Neural cell (in vitro differentiated cells): ENCODE results near the gene FHIP1A. TPM values are rescaled to one million over a fixed set of nuclear protein-coding genes. Genes with fewer than 3 reads are reported as not detected.

Experiments used
- H2AFZ ChIP-seq: fragments of 200-600, 300-800 bp; sonication (generic), shearing (Covaris generic); 2 replicates; pipeline ENCODE4 v1.6.0; 2014; ENCODE audit warnings: low read depth, mild to moderate bottlenecking, antibody characterized with exemption, low read length, moderate library complexity
- H3F3A ChIP-seq: fragments of 200-600 bp; shearing (Covaris generic); 2 replicates; pipeline ENCODE4 v1.6.1; 2016; ENCODE audit warnings: mild to moderate bottlenecking, moderate library complexity, mixed read lengths, antibody characterized with exemption, low read length; ENCODE audit not compliant: insufficient read depth, poor library complexity, severe bottlenecking
- H3K27ac ChIP-seq: fragments of 200-600, 300-800 bp; sonication (generic), shearing (Covaris generic); 2 replicates; pipeline ENCODE4 v1.5.1; 2014; ENCODE audit warnings: mild to moderate bottlenecking, low read length, moderate library complexity
- H3K27me3 ChIP-seq: fragments of 300-800, 200-600 bp; sonication (generic), shearing (Covaris generic); 2 replicates; pipeline ENCODE4 v1.6.0; 2014; ENCODE audit warnings: mild to moderate bottlenecking, low read depth, low read length, moderate library complexity; ENCODE audit not compliant: insufficient read depth
- H3K36me3 ChIP-seq: fragments of 300-800, 200-600 bp; sonication (generic), shearing (Covaris generic); 2 replicates; pipeline ENCODE4 v1.5.1; 2014; ENCODE audit warnings: mild to moderate bottlenecking, antibody characterized with exemption, low read length, moderate library complexity; ENCODE audit not compliant: insufficient read depth
- H3K4me2 ChIP-seq: fragments of 300-800, 200-600 bp; sonication (generic), shearing (Covaris generic); 2 replicates; pipeline ENCODE4 v1.6.0; 2014; ENCODE audit warnings: mild to moderate bottlenecking, low read length
- H3K4me3 ChIP-seq: fragments of 300-800, 200-600 bp; sonication (generic), shearing (Covaris generic); 2 replicates; pipeline ENCODE4 v1.5.1; 2014; ENCODE audit warnings: mild to moderate bottlenecking, low read length, moderate library complexity
- H3K79me2 ChIP-seq: fragments of 200-600 bp; shearing (Covaris generic); replicated peaks from 2 replicates; pipeline ENCODE4 v1.6.0; 2014; ENCODE audit warnings: mild to moderate bottlenecking, low read length, moderate library complexity; ENCODE audit not compliant: insufficient read depth
- H3K9ac ChIP-seq: fragments of 300-800, 200-600 bp; sonication (generic), shearing (Covaris generic); 2 replicates; pipeline ENCODE4 v1.6.1; 2016; ENCODE audit warnings: mild to moderate bottlenecking, low read length, mixed read lengths
- H3K9me2 ChIP-seq: fragments of 200-600 bp; shearing (Covaris generic); 2 replicates; pipeline ENCODE4 v1.6.1; 2016; ENCODE audit warnings: mild to moderate bottlenecking, low read length, mixed read lengths; ENCODE audit not compliant: insufficient read depth
- H3K9me3 ChIP-seq: fragments of 200-600, 300-800 bp; sonication (generic), shearing (Covaris generic); 2 replicates; pipeline ENCODE4 v1.6.1; 2016; ENCODE audit warnings: mild to moderate bottlenecking, mixed run types, low read length, moderate library complexity, mixed read lengths
- H4K20me1 ChIP-seq: fragments of 200-600 bp; shearing (Covaris generic); 2 replicates; pipeline ENCODE4 v1.6.1; 2016; ENCODE audit warnings: mild to moderate bottlenecking, mixed run types; ENCODE audit not compliant: insufficient read depth
- EP300 ChIP-seq: fragments of 450-650 bp; conservative IDR thresholded peaks from 2 replicates; pipeline ENCODE4 v1.6.1; 2014; ENCODE audit warnings: antibody characterized with exemption, mild to moderate bottlenecking, moderate library complexity; ENCODE audit not compliant: poor library complexity, severe bottlenecking
- EZH2 ChIP-seq: fragments of 200-600, 300-800 bp; shearing (Covaris generic), sonication (generic); IDR thresholded peaks from 2 replicates; pipeline ENCODE4 v1.6.1; 2014; ENCODE audit warnings: antibody characterized with exemption, low read length, borderline replicate concordance, mild to moderate bottlenecking; ENCODE audit not compliant: insufficient read depth, poor library complexity, severe bottlenecking
- MXI1 ChIP-seq: fragments of 450-650 bp; conservative IDR thresholded peaks from 2 replicates; pipeline ENCODE4 v1.6.1; 2014; ENCODE audit warnings: antibody characterized with exemption, mild to moderate bottlenecking; ENCODE audit not compliant: poor library complexity, severe bottlenecking
- POLR2AphosphoS5 ChIP-seq: IDR thresholded peaks from 2 replicates; pipeline ENCODE4 v1.6.1; 2012
- RAD21 ChIP-seq: fragments of 450-650 bp; conservative IDR thresholded peaks from 2 replicates; pipeline ENCODE4 v1.6.1; 2014; ENCODE audit warnings: antibody characterized with exemption, mild to moderate bottlenecking, moderate library complexity
- SMC3 ChIP-seq: fragments of 450-650 bp; conservative IDR thresholded peaks from 2 replicates; pipeline ENCODE4 v1.6.1; 2014; ENCODE audit warnings: antibody characterized with exemption, mild to moderate bottlenecking, moderate library complexity; ENCODE audit not compliant: poor library complexity
- TAF1 ChIP-seq: IDR thresholded peaks from 2 replicates; pipeline ENCODE4 v1.6.1; 2012; ENCODE audit warnings: low read depth
- polyA minus RNA-seq: library from RNA; depleted of rRNA, polyadenylated mRNA; stranded (reverse); fragments of >200 nt; gene quantifications from 2 replicates; pipeline ENCODE4 v1.2.3, GENCODE V29; 2014
- polyA plus RNA-seq: library from polyadenylated mRNA; depleted of rRNA; stranded (reverse); fragments of >200 nt; gene quantifications from 2 replicates; pipeline ENCODE4 v1.2.3, GENCODE V29; 2014
- TF ChIP-seq, protein P1 (sequence below): fragments of 450-650 bp; IDR thresholded peaks from 2 replicates; pipeline ENCODE4 v1.5.1; 2014; ENCODE audit warnings: antibody characterized with exemption, mild to moderate bottlenecking, moderate library complexity; ENCODE audit not compliant: poor library complexity, severe bottlenecking
- TF ChIP-seq, protein P2 (sequence below): IDR thresholded peaks from 2 replicates; pipeline ENCODE4 v1.6.1; 2012; ENCODE audit warnings: borderline replicate concordance

FHIP1A gene
- not detected in 2 replicates for polyA plus RNA-seq
- polyA minus RNA-seq = 0.24 and 0.35 TPM in 2 replicates

DNA sequence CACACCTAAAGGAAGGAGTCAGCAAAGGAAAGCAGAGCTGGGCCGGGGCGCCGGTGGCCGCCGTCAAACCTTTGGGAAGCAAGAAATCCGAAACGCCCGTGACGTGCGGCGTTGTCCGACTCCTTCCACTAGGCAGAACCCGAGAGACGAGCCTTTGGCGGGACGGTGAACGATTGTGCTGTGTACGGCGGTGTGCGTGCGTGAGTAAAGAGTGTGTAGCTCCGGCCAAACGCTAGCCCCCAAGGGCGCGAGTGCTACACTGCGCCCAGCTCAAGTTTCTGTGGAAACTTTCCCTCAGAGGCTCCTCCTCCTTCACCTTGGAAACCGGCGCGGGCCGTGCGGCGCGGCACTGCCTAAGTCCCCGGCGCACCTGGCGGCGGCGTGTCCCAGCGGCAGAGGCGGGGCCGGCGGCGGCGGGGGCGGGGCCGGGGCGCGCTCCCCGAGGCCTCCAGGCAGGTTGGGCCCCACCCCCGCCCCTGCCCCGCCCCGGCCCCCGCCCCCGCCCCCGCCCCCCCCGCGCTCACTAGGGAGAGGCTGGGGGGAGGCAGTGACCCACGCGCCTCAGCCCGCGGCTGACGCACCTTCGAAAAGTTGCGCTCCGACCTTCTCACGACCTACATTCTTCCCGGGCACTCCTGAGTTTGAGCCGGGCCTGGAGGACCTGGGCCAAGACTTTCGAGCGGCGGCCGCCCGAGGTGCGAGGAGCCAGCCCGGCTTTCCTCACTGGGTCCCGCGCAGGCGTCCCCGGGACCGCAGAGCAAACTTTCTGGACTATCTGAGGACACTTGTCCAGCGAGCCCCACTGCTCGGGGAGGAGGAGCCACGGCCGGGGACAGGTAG, at the start of gene FHIP1A:
FHIP1A (plus strand) TSS at position 547 of the 840 bp plus-strand sequence. CDS start 157,084 bp downstream, outside the sequence.
- Histone ChIP-seq H3K4me3 (peak within 1 kb of the TSS; percentile 66), H3F3A (no peaks in the 10 kb centered on the region), H3K4me2 (no peak within 1 kb of the TSS), H2AFZ (no peak within 1 kb of the TSS), H3K9ac (no peak within 1 kb of the TSS), H3K27me3 (peaks cover 33% of the 10 kb centered on the region), H3K79me2 (no peaks in the 10 kb centered on the region), H3K9me3 (no peaks in the 10 kb centered on the region), H4K20me1 (no peaks in the 10 kb centered on the region), H3K36me3 (no peaks in the 10 kb centered on the region), H3K27ac (no peak within 1 kb of the TSS), H3K9me2 (no peaks in the 10 kb centered on the region)
- TF ChIP-seq RAD21 = peak; percentile 46
- peak; percentile 29 for TF ChIP-seq SMC3
- TF ChIP-seq TAF1 = no peak
- TF ChIP-seq, protein P1, sequence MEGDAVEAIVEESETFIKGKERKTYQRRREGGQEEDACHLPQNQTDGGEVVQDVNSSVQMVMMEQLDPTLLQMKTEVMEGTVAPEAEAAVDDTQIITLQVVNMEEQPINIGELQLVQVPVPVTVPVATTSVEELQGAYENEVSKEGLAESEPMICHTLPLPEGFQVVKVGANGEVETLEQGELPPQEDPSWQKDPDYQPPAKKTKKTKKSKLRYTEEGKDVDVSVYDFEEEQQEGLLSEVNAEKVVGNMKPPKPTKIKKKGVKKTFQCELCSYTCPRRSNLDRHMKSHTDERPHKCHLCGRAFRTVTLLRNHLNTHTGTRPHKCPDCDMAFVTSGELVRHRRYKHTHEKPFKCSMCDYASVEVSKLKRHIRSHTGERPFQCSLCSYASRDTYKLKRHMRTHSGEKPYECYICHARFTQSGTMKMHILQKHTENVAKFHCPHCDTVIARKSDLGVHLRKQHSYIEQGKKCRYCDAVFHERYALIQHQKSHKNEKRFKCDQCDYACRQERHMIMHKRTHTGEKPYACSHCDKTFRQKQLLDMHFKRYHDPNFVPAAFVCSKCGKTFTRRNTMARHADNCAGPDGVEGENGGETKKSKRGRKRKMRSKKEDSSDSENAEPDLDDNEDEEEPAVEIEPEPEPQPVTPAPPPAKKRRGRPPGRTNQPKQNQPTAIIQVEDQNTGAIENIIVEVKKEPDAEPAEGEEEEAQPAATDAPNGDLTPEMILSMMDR = peak; percentile 33
- TF ChIP-seq EP300 = no peak
- TF ChIP-seq, protein P2, sequence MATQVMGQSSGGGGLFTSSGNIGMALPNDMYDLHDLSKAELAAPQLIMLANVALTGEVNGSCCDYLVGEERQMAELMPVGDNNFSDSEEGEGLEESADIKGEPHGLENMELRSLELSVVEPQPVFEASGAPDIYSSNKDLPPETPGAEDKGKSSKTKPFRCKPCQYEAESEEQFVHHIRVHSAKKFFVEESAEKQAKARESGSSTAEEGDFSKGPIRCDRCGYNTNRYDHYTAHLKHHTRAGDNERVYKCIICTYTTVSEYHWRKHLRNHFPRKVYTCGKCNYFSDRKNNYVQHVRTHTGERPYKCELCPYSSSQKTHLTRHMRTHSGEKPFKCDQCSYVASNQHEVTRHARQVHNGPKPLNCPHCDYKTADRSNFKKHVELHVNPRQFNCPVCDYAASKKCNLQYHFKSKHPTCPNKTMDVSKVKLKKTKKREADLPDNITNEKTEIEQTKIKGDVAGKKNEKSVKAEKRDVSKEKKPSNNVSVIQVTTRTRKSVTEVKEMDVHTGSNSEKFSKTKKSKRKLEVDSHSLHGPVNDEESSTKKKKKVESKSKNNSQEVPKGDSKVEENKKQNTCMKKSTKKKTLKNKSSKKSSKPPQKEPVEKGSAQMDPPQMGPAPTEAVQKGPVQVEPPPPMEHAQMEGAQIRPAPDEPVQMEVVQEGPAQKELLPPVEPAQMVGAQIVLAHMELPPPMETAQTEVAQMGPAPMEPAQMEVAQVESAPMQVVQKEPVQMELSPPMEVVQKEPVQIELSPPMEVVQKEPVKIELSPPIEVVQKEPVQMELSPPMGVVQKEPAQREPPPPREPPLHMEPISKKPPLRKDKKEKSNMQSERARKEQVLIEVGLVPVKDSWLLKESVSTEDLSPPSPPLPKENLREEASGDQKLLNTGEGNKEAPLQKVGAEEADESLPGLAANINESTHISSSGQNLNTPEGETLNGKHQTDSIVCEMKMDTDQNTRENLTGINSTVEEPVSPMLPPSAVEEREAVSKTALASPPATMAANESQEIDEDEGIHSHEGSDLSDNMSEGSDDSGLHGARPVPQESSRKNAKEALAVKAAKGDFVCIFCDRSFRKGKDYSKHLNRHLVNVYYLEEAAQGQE = no peak
- no peak for TF ChIP-seq POLR2AphosphoS5
- TF ChIP-seq EZH2 = no peak
- no peak for TF ChIP-seq MXI1

DNA sequence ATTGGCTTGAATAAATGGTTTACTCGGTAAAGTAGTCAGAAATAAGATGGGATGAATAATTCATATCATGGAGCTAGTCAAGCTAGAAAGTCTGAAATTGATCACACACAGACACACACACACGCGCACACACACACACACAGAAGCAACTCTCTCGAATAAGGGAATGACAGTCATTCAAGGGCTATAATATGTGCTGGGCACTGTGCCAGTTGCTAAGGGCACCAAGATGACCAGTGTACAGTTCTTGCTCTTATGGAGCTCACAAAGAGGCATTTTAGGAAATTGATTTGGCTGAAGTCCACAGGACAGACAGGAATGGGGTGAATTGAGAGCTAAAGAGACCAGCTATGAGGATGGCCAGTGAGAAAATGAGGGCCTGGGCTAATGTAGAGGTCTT, 49.4 kb upstream of the FHIP1A start:
- H2AFZ ChIP-seq = no peak overlapping the region
- H3K9me3 ChIP-seq = no peaks in the 10 kb centered on the region
- H3K27me3 ChIP-seq = no peaks in the 10 kb centered on the region
- no peak for TF ChIP-seq TAF1
- TF ChIP-seq, protein P2 = no peak
- H3K9ac ChIP-seq = no peak overlapping the region
- no peaks in the 10 kb centered on the region for H3K36me3 ChIP-seq
- no peaks in the 10 kb centered on the region for H4K20me1 ChIP-seq
- no peaks in the 10 kb centered on the region for H3K9me2 ChIP-seq
- no peak overlapping the region for H3K4me3 ChIP-seq
- H3K4me2 ChIP-seq = no peak overlapping the region
- H3K79me2 ChIP-seq = no peaks in the 10 kb centered on the region
- H3F3A ChIP-seq = no peaks in the 10 kb centered on the region
- H3K27ac ChIP-seq = no peak overlapping the region
